Activated gamma-delta T cell treated with Interleukin-2 at 50 U/mL for 16 hours (primary cell): Measurements from ENCODE around the gene FAM168B.

ENCODE experiments used
- DNase-seq: peaks from one replicate; pipeline ENCODE4 v3.0.0-alpha.2; 2020

FAM168B gene

DNA sequence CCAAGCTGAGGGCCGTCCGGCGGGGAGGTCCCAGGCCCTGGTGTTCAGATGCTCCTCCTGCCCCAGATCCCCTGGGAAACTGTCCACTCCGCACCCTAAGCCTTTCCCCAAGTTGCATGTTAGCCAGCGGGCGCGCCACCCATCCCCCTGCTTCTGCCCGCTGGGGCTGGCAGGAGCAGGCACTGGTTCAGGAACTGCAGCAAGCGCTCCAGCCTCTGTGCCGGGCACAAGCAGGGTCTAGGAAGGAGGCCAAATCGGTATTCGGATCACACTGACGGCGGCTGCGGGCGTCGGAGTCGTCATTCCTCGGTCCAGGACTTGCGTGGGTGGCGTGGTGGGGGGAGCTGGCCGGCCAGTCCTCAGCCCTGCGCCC, 53.7 kb downstream of the FAM168B start:
- DNase-seq, result no peak

DNA sequence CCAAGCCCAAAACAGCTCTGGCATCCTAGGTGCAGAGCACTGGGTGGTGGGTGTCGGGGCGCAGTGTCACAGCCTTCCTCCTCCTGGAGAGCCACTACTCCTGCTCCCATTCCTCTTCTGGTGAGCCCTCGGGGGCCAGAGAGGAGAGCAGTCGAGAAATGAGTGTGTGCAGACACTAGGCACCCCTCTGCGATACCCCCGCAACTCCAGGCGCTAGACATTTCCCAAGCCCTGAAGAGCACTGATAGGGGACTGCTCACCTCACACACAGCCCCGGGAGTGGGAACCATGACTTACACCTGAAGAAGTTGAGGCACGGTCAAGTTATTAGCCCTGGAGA, 54.2 kb downstream of the FAM168B start:
- no peak for DNase-seq

GRCh38 chr2:131038258-131039100, 54.8 kb downstream of the FAM168B start:
- no peak for DNase-seq

GRCh38 chr2:131037398-131038257, 55.6 kb downstream of the FAM168B start:
- DNase-seq, result no peak

DNA sequence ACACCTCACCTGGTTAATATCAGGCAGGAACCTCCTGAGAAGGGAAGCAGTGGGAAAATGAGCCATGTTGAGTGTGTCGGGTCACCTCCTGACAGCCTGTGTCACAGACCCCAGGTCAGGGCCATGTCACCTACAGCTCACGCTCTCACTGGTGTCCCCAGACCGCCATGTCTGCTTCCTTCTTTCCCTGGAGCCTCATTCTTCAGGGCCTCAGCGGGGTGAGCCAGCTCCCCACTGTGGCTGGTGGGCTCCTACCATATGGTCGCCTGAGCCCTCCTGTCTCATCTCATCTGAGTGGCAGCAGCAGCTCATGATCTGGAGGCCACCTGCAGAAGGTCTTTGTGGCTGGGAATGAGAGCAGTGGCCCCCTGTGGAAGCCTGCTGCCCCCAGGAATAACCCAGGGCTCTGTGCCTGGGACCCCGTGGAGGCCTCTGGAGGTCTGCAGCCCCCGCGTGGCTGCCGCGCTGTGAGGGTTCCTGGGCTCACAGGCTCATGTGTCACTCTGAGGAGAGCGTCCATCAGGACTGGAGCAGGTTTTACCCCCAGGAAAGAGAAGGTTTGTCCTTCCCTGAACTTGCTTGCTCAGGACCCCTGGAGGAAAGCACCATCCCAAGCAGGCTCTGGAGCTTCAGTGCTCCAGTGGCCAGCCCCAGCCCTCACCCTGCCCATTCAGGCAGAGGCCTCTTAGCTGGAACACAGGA, 56.4 kb downstream of the FAM168B start:
- no peak for DNase-seq

DNA sequence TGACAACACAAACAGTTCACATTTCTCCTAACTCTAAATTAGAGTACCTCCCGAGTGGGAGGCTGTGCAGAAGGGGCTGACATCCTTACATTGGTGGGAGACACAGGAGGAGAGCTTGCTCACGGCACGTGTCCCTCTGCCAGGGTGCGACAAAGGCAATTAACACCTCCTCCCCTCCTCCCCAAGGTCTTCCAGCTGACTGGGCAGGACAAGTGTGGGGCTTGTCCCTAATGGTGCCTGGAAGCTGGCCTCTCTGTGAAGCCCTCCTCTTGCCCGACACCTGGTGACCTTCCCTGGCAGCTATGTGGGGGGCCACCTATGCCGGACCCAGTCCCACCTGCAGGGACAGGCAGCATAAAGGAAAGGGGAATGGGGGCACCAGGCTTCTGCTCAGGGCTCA, 57.0 kb downstream of the FAM168B start:
- no peak for DNase-seq

GRCh38 chr2:131035826-131036231, 57.4 kb downstream of the FAM168B start:
- no peak for DNase-seq

DNA sequence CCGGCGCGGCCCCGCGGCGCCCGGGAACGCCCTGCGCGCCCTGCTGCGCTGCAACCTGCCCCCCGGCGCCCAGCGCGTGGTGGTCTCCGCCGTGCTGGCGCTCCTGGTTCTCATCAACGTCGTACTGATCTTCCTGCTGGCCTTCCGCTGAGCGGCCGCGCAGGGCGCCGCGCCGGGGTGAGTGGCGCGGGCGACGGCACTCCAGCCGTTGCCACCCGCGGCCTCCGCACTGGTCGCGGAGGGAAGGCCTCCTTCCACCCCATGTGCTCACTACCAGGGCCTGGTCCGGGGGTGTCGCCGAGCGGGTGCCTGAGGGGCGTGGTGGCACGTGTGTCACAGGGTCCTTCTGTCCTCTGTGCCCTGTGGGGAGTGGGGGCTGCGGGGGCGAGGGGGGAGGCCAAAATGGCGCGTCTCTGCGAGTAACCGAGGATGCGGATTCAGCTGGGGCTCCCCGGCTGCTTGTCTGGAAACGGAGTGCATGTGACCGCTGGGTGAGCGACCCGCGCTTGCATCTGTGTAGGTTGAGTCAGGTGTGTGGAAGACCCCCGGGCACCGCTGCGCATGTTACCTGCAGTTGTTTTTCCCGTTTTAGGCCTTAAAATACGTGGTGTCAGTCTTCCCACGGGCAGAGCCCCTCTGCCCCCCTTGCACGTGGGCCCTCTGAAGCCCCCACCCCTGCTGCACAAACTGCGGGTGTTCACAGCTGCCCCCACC, 58.0 kb downstream of the FAM168B start:
- DNase-seq, result no peak

GRCh38 chr2:131034122-131035051, 58.9 kb downstream of the FAM168B start:
- DNase-seq, result no peak

DNA sequence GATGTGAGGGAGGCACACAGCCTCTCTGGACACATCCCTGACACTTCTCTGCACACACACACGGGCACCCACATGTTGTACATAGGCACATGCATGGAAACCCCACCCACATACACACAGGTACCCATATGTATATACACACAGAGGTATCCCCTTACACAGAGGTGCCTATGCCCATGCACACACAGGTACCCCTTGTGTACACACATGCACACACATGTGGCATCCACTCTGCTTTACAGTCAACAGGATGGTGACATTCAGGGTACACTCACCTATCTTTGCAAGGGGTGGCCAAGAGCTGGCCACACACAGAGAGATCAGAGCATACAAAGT, 59.5 kb downstream of the FAM168B start:
- DNase-seq, result no peak

GRCh38 chr2:131032393-131032836, 60.8 kb downstream of the FAM168B start:
- DNase-seq, result no peak

GRCh38 chr2:131031875-131032274, 61.4 kb downstream of the FAM168B start:
- no peak for DNase-seq

DNA sequence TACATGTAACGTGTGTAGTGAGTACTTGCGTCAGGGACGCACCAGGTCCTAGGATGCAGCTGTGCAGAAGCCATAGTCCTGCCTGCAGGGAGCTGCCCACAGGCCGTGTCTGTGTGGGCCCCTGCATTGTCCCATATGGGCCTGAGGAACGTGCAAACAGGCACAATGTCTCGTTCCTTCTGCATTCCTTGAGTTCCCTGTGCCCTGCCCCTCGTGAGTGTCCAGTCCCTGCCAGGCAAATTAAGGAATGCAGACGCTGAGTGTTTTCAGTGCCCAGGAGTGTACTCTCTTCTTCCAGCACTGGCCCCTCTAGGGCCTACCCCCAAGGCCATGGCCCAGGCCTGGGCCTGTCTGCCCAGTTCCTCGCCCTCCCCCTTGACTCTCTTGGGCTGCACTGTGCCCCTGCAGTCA, 61.8 kb downstream of the FAM168B start:
- no peak for DNase-seq

DNA sequence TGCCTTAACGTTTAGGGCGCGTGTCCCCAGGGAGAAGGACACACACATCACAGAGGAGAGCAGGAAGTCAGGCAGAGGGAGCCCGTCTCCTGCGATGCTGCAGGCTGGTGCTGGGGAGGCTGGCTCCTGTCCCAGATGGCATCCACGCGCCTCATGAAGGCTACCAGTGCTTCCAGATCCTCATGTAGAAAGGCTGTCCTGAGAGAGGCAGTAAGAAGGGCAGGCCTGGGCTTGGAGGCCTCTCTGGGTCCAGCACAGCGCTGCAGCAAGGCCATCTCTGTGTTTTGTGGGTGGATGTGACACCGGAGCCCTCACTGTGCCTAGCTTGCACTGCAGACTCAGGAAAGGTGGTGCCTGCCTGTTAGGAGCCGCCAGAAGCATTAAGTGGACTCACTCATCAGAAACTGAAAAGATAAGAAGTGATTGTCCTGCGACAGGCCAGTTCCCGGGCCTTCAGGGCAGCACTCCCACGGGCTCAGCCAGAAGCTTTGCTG, 62.7 kb downstream of the FAM168B start:
- no peak for DNase-seq

DNA sequence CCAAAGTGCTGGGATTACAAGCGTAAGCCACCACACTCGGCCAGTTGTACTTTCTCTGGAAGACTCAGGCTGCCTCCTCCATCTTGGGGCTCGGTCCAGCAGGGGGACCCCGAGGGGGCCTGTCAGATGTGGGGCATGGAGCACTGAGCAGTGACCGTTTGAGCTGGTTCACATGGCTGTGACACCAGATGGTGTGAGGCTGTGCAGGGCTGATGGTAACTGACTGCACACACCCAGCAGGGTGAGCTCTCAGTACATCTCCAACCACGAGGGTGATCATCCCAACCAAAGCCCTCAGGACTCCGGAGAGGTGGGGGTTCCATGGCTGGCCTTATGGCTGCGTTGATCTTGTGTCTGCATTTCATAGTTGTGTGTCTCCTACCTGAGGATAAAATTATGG, 63.4 kb downstream of the FAM168B start:
- DNase-seq, result no peak

DNA sequence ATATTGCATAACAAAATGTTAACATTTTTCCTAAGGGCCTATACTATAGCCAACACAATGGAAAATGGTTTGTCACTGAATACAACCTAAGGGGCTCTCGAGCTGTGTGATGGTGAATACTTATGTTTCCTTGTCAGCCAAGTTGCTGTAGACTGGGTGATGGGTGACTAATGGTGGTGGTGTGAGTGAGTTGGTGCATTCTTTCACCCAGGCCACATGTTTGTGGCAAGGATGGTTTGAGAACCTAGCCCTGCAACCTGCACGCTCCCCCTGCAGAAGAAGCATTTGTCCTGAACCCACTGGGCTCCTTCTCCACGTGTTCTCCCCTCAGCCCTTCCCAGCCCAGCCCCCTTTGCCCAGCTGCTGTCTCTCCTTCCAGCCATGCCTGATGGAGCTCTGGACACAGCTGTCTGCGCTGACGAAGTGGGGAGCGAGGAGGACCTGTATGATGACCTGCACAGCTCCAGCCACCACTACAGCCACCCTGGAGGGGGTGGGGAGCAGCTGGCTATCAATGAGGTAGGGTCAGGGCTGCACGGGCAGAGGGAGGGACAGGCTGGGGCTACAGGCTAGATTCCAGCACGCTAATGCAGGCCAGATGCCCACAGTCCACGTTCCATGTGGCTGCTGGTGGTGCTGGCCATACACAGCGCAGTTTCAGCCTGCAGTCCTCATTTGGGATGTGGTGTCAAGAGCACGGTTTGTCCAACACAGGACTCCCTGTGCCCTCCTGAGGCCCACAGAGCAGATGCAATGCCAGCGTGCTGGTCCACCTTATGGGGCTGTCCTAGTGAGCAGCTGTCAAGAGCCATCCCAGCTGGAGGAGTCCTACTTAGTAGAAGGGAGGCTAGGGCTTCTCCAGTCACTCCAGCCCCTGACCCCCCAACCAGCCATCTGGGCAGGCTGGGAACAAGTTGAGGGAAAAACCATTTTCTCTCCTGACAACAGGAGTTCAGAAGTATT, 65.4 kb downstream of the FAM168B start:
- DNase-seq, result no peak

- no peak for DNase-seq
Measured at GRCh38 chr2:131026919-131027318, 66.3 kb downstream of the FAM168B start.

DNA sequence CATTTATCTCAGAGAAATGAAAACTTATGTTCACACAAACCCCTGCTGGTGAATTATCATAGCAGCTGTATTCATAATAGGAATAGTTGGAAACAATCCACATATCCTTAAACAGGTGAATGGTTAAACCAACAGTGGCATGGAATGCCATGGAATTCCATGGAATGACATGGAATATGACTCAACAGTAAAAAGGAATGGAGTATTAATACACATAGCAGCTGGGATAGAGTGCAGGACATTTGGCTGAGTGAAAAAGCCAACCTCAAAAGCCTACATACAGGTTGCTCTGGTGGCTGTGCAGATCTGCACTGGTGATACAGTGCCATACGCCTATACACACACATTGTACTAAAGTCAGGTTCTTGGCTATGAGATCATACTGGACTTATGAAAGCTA, 69.5 kb downstream of the FAM168B start:
- DNase-seq, result no peak

GRCh38 chr2:131022731-131023130, 70.5 kb downstream of the FAM168B start:
- DNase-seq, result no peak
